ENCODE results near the gene SAA2. TPM values are rescaled to one million over a fixed set of nuclear protein-coding genes. Genes with fewer than 3 reads are reported as not detected.

SAA2 gene
- 20.1 and 27.4 TPM in 2 replicates for total RNA-seq
- polyA plus RNA-seq = 111 and 170 TPM in 2 replicates

GRCh38 chr11:18248561-18248960 lies at the start of gene SAA2:
SAA2 (minus strand) TSS chr11:18248668; CDS start chr11:18248011, 657 bp downstream.
- Histone ChIP-seq H3K9me3 (ENCODE audit: low read depth) (no peaks in the 10 kb centered on the region), H3K27me3 (no peaks in the 10 kb centered on the region), H4K20me1 (ENCODE audit: insufficient read depth, poor library complexity, severe bottlenecking) (no peaks in the 10 kb centered on the region), H3K79me2 (no peaks in the 10 kb centered on the region), H2AFZ (no peak within 1 kb of the TSS), H3K27ac (no peak within 1 kb of the TSS), H3K4me2 (no peak within 1 kb of the TSS), H3K9me2 (replicated peaks; ENCODE audit: insufficient read depth) (no peaks in the 10 kb centered on the region), H3K4me3 (no peak within 1 kb of the TSS), H3K4me1 (ENCODE audit: insufficient read depth) (no peaks in the 10 kb centered on the region), H3K36me3 (replicated peaks; ENCODE audit: insufficient read depth, low read depth) (no peaks in the 10 kb centered on the region)
- DNase-seq (ENCODE audit: low spot score) = no peak
- 85% methylated on average over 5 of the region's 5 CpGs for WGBS (ENCODE audit: low lambda C conversion rate, missing lambda C conversion rate)
- TF ChIP-seq CTCF (IDR thresholded peaks at IDR 0.05; ENCODE audit: poor library complexity) (no peak), EZH2 (IDR thresholded peaks at IDR 0.05; ENCODE audit: borderline replicate concordance) (no peak), EZH2phosphoT487 (IDR thresholded peaks at IDR 0.05; ENCODE audit: low read depth, severe bottlenecking, unreplicated experiment) (no peak)

GRCh38 chr11:18295316-18295715 lies 46.8 kb upstream of the SAA2 start:
- WGBS (ENCODE audit: low lambda C conversion rate, missing lambda C conversion rate) = 97% methylated on average over 2 of the region's 2 CpGs
- no peak overlapping the region for H2AFZ ChIP-seq
- no peaks in the 10 kb centered on the region for H3K79me2 ChIP-seq
- H3K9me3 ChIP-seq (ENCODE audit: low read depth) = no peaks in the 10 kb centered on the region
- no peak for DNase-seq (ENCODE audit: low spot score)
- no peaks in the 10 kb centered on the region for H3K4me1 ChIP-seq (ENCODE audit: insufficient read depth)
- H4K20me1 ChIP-seq (ENCODE audit: insufficient read depth, poor library complexity, severe bottlenecking) = no peaks in the 10 kb centered on the region
- no peaks in the 10 kb centered on the region for H3K27me3 ChIP-seq
- H3K4me3 ChIP-seq = no peak overlapping the region
- H3K4me2 ChIP-seq = no peak overlapping the region
- no peaks in the 10 kb centered on the region for H3K36me3 ChIP-seq (replicated peaks; ENCODE audit: insufficient read depth, low read depth)
- H3K9me2 ChIP-seq (replicated peaks; ENCODE audit: insufficient read depth) = no peaks in the 10 kb centered on the region
- no peak overlapping the region for H3K27ac ChIP-seq
- no peak for TF ChIP-seq EZH2 (IDR thresholded peaks at IDR 0.05; ENCODE audit: borderline replicate concordance)
- TF ChIP-seq CTCF (IDR thresholded peaks at IDR 0.05; ENCODE audit: poor library complexity) = no peak
- TF ChIP-seq EZH2phosphoT487 (IDR thresholded peaks at IDR 0.05; ENCODE audit: low read depth, severe bottlenecking, unreplicated experiment) = no peak

GRCh38 chr11:18294862-18295261 lies 46.4 kb upstream of the SAA2 start:
- H2AFZ ChIP-seq = no peak overlapping the region
- 99% methylated on average over 5 of the region's 5 CpGs for WGBS (ENCODE audit: low lambda C conversion rate, missing lambda C conversion rate)
- H3K27ac ChIP-seq = no peak overlapping the region
- no peaks in the 10 kb centered on the region for H3K27me3 ChIP-seq
- H3K4me2 ChIP-seq = no peak overlapping the region
- no peaks in the 10 kb centered on the region for H3K79me2 ChIP-seq
- no peaks in the 10 kb centered on the region for H3K9me3 ChIP-seq (ENCODE audit: low read depth)
- H3K36me3 ChIP-seq (replicated peaks; ENCODE audit: insufficient read depth, low read depth) = no peaks in the 10 kb centered on the region
- H4K20me1 ChIP-seq (ENCODE audit: insufficient read depth, poor library complexity, severe bottlenecking) = no peaks in the 10 kb centered on the region
- H3K9me2 ChIP-seq (replicated peaks; ENCODE audit: insufficient read depth) = no peaks in the 10 kb centered on the region
- no peak overlapping the region for H3K4me3 ChIP-seq
- H3K4me1 ChIP-seq (ENCODE audit: insufficient read depth) = no peaks in the 10 kb centered on the region
- no peak for DNase-seq (ENCODE audit: low spot score)
- TF ChIP-seq CTCF (IDR thresholded peaks at IDR 0.05; ENCODE audit: poor library complexity) (no peak), EZH2phosphoT487 (IDR thresholded peaks at IDR 0.05; ENCODE audit: low read depth, severe bottlenecking, unreplicated experiment) (no peak), EZH2 (IDR thresholded peaks at IDR 0.05; ENCODE audit: borderline replicate concordance) (no peak)

- H3K9me2 ChIP-seq (replicated peaks; ENCODE audit: insufficient read depth) = no peaks in the 10 kb centered on the region
- no peak overlapping the region for H3K4me2 ChIP-seq
- H3K27ac ChIP-seq = no peak overlapping the region
- H3K4me1 ChIP-seq (ENCODE audit: insufficient read depth) = no peaks in the 10 kb centered on the region
- no peaks in the 10 kb centered on the region for H3K9me3 ChIP-seq (ENCODE audit: low read depth)
- 96% methylated on average over 4 of the region's 4 CpGs for WGBS (ENCODE audit: low lambda C conversion rate, missing lambda C conversion rate)
- DNase-seq (ENCODE audit: low spot score) = no peak
- H4K20me1 ChIP-seq (ENCODE audit: insufficient read depth, poor library complexity, severe bottlenecking) = no peaks in the 10 kb centered on the region
- H3K27me3 ChIP-seq = no peaks in the 10 kb centered on the region
- TF ChIP-seq EZH2phosphoT487 (IDR thresholded peaks at IDR 0.05; ENCODE audit: low read depth, severe bottlenecking, unreplicated experiment) (no peak), EZH2 (IDR thresholded peaks at IDR 0.05; ENCODE audit: borderline replicate concordance) (no peak), CTCF (IDR thresholded peaks at IDR 0.05; ENCODE audit: poor library complexity) (no peak)
- no peaks in the 10 kb centered on the region for H3K79me2 ChIP-seq
- peaks cover 6% of the 10 kb centered on the region for H3K36me3 ChIP-seq (replicated peaks; ENCODE audit: insufficient read depth, low read depth)
- H2AFZ ChIP-seq = no peak overlapping the region
- H3K4me3 ChIP-seq = no peak overlapping the region
Observed at GRCh38 chr11:18288911-18289310, 40.4 kb upstream of the SAA2 start.

All from hepatocyte (in vitro differentiated cells).